ENCODE results near the gene VPS37B. TPM values are rescaled to one million over a fixed set of nuclear protein-coding genes. Genes with fewer than 3 reads are reported as not detected.

VPS37B gene
- total and polyA plus RNA-seq, 2 of the 8 experiments (the other 6 are each of a cell fraction or from before 2014, with no cell fraction given): 11.9 to 15.7 TPM

DNA sequence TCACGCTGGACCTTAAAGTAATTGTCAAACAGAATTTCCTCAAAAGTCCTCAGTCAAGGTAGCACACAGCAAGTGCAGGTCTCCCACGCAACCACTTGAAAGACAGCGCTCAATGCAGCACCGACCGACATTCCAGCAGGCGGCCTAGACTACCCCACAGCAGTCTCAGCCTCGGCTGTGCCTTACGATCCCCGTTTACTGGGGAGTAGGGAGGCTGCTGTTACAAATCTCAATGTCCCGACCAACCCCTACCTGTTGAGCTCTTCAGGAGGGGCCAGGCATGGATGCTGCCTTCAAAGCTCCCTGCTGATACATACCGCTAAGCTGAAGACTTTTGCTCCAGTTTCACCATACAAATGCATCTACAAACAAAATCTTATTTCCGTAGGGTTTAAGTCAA is 21.8 kb downstream of the VPS37B start:
- Histone ChIP-seq H4K5ac (ENCODE audit: insufficient read length, low read depth, low read length) (no peak overlapping the region), H2BK12ac (ENCODE audit: low read depth, low read length) (no peak overlapping the region; the same call in 1 of the 2 replicates), H2BK5ac (ENCODE audit: low read depth, low read length) (no peak overlapping the region), H3K4me1 (replicated peaks in 1 of 4; ENCODE audit: control insufficient read depth in 3 of 4, insufficient read depth in 4 of 4, low read length in 3 of 4) (peaks cover 6 to 25% (median 9%) of the 10 kb centered on the region in 4 experiments), H3K27ac (ENCODE audit: low read depth, low read length) (no peak overlapping the region), H2BK120ac (replicated peaks; ENCODE audit: low read depth, low read length) (no peak overlapping the region), H3K56ac (replicated peaks; ENCODE audit: insufficient read length, low read depth, low read length) (no peak overlapping the region), H3K79me1 (ENCODE audit: low read depth, low read length) (peaks cover 7% of the 10 kb centered on the region), H3K4me2 (ENCODE audit: insufficient read depth in 1 of 2, low read depth in 2 of 2, low read length in 2 of 2) (no peak overlapping the region), H2BK20ac (ENCODE audit: low read length) (no peak overlapping the region), H2AK5ac (ENCODE audit: low read depth, low read length) (no peak overlapping the region; the same call in 1 of the 2 replicates), H3K14ac (ENCODE audit: insufficient read length) (no peak overlapping the region), H4K91ac (replicated peaks; ENCODE audit: insufficient read length, low read length) (no peak overlapping the region), H3K4me3 (ENCODE audit: extremely low read depth in 1 of 4, insufficient read depth in 2 of 4, low read depth in 3 of 4, low read length in 4 of 4) (no peak overlapping the region), H4K8ac (ENCODE audit: extremely low read depth, insufficient read depth, low read length) (no peak overlapping the region), H3K23me2 (ENCODE audit: low read depth, low read length) (no peaks in the 10 kb centered on the region), H3K18ac (ENCODE audit: extremely low read depth, low read length) (no peak overlapping the region), H2BK15ac (ENCODE audit: low read length) (no peak overlapping the region), H3K4ac (replicated peaks; ENCODE audit: insufficient read length, low read depth, low read length) (no peak overlapping the region), H3K23ac (ENCODE audit: insufficient read length) (no peak overlapping the region), H3K27me3 (replicated peaks in 1 of 4; ENCODE audit: control insufficient read depth in 3 of 4, extremely low read depth in 1 of 4, insufficient read depth in 3 of 4, low read length in 3 of 4) (peaks cover 49 to 96% (median 91%) of the 10 kb centered on the region in 4 experiments), H3K36me3 (ENCODE audit: control insufficient read depth in 2 of 4, insufficient read depth in 4 of 4, low read length in 3 of 4) (peaks cover 0 to 18% (median 8%) of the 10 kb centered on the region in 4 experiments; a peak in 4 of 8 replicates), H3K79me2 (ENCODE audit: control insufficient read depth in 1 of 2, insufficient read depth in 2 of 2, low read length in 2 of 2) (no peaks in the 10 kb centered on the region), H2AFZ (ENCODE audit: low read length) (no peak overlapping the region), H4K20me1 (replicated peaks in 1 of 2; ENCODE audit: control insufficient read depth in 1 of 2, insufficient read depth in 2 of 2, low read length in 2 of 2) (peaks cover 51 to 72% of the 10 kb centered on the region in 2 experiments), H3K9ac (replicated peaks in 1 of 4; ENCODE audit: extremely low read depth in 1 of 4, low read depth in 3 of 4, low read length in 3 of 4) (no peak overlapping the region), H3K9me3 (ENCODE audit: insufficient read depth in 2 of 2, low read depth in 1 of 2, low read length in 1 of 2) (no peaks in the 10 kb centered on the region)
- ChIA-PET CTCF (ENCODE audit: partially characterized antibody) (interaction anchor here (1.1 to 1.8 kb wide), 3 partner anchors 12 to 236 kb away, joined by 3 to 4 read pairs (median 3); no protein-coding TSS in a partner anchor), POLR2A (ENCODE audit: partially characterized antibody) (no interaction called here)
- WGBS, 2 experiments (ENCODE audit: extremely low coverage in 1 of 2, insufficient coverage in 1 of 2, insufficient read length in 1 of 2, insufficient replicate concordance in 2 of 2, low coverage in 1 of 2, low lambda C conversion rate in 2 of 2, missing lambda C conversion rate in 1 of 2): 27% methylated on average over 12 of the region's 12 CpGs; no CpG with 5 or more reads in 1 of the 2 experiments
- DNase-seq (ENCODE audit: low read depth in 1 of 2, low spot score in 2 of 2) (no peak), FAIRE-seq (no peak)
- TF ChIP-seq POLR2AphosphoS5 (IDR thresholded peaks at IDR 0.05; ENCODE audit: low read depth, low read length) (no peak), TBP (IDR thresholded peaks at IDR 0.05; ENCODE audit: low read depth, low read length) (no peak), EZH2 (IDR thresholded peaks at IDR 0.05; ENCODE audit: low read depth, low read length, severe bottlenecking) (peak; percentile 34), SUZ12 (IDR thresholded peaks at IDR 0.05; ENCODE audit: low read length) (0 out of 2 replicates have a peak, but pooled peaks have one; percentile 31), GABPA (IDR thresholded peaks at IDR 0.05; ENCODE audit: borderline replicate concordance, insufficient read depth, low read length) (peak; percentile 12; the same call in 1 of the 2 replicates), RFX5 (IDR thresholded peaks at IDR 0.05; ENCODE audit: borderline replicate concordance, low read depth, low read length) (no peak), TEAD4 (IDR thresholded peaks at IDR 0.05; ENCODE audit: low read depth, low read length) (peak; percentile 65; the same call in 1 of the 2 replicates)
- TF ChIP-seq, protein P1, sequence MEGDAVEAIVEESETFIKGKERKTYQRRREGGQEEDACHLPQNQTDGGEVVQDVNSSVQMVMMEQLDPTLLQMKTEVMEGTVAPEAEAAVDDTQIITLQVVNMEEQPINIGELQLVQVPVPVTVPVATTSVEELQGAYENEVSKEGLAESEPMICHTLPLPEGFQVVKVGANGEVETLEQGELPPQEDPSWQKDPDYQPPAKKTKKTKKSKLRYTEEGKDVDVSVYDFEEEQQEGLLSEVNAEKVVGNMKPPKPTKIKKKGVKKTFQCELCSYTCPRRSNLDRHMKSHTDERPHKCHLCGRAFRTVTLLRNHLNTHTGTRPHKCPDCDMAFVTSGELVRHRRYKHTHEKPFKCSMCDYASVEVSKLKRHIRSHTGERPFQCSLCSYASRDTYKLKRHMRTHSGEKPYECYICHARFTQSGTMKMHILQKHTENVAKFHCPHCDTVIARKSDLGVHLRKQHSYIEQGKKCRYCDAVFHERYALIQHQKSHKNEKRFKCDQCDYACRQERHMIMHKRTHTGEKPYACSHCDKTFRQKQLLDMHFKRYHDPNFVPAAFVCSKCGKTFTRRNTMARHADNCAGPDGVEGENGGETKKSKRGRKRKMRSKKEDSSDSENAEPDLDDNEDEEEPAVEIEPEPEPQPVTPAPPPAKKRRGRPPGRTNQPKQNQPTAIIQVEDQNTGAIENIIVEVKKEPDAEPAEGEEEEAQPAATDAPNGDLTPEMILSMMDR (IDR thresholded peaks at IDR 0.05; ENCODE audit: control extremely low read depth in 1 of 3, insufficient read depth in 1 of 3, low read depth in 1 of 3, low read length in 3 of 3): 0 out of 4 replicates have a peak, but pooled peaks of 1 of the 3 experiments have one; percentile 8

Measured in H1 (cell line).